ENCODE results near the gene TBC1D3B.

- TF ChIP-seq, protein P1, sequence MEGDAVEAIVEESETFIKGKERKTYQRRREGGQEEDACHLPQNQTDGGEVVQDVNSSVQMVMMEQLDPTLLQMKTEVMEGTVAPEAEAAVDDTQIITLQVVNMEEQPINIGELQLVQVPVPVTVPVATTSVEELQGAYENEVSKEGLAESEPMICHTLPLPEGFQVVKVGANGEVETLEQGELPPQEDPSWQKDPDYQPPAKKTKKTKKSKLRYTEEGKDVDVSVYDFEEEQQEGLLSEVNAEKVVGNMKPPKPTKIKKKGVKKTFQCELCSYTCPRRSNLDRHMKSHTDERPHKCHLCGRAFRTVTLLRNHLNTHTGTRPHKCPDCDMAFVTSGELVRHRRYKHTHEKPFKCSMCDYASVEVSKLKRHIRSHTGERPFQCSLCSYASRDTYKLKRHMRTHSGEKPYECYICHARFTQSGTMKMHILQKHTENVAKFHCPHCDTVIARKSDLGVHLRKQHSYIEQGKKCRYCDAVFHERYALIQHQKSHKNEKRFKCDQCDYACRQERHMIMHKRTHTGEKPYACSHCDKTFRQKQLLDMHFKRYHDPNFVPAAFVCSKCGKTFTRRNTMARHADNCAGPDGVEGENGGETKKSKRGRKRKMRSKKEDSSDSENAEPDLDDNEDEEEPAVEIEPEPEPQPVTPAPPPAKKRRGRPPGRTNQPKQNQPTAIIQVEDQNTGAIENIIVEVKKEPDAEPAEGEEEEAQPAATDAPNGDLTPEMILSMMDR (IDR thresholded peaks at IDR 0.05; ENCODE audit: low read length) = no peak
- TF ChIP-seq EZH2 (IDR thresholded peaks at IDR 0.05; ENCODE audit: borderline replicate concordance, low read length) = no peak
These were observed 57.7 kb downstream of the TBC1D3B start for GRCh38 chr17:36118477-36119353.

Data from OCI-LY1 (cell line).